Kidney (tissue), 14 donors: ENCODE results near the gene FAM83C. TPM values are rescaled to one million over a fixed set of nuclear protein-coding genes. Genes with fewer than 3 reads are reported as not detected.

ENCODE experiments used
- DNase-seq, 5 donors: peaks; one replicate each; pipeline ENCODE4 v3.0.0-alpha.2; 2013 to 2020
- FAIRE-seq: peaks from 2 replicates; lab custom pipeline; 2012; peaks lifted over from hg19 to GRCh38; lab: Jason Lieb, UNC
- H3K27ac ChIP-seq, 2 donors: one replicate each; pipeline ENCODE4 v1.7.0; 2013; ENCODE audit warnings: low read depth in 2 of 2, low read length in 2 of 2, inconsistent platforms in 1 of 2
- H3K27me3 ChIP-seq: one replicate; pipeline ENCODE4 v1.7.1; 2013; ENCODE audit warnings: low read length, inconsistent platforms; ENCODE audit not compliant: control insufficient read depth, insufficient read depth
- H3K36me3 ChIP-seq, 3 donors: one replicate each; pipeline versions ENCODE4 v1.7.0 to v1.7.1; 2013; ENCODE audit warnings: low read length in 3 of 3, control low read depth in 1 of 3, inconsistent platforms in 1 of 3; ENCODE audit not compliant: insufficient read depth in 3 of 3, control insufficient read depth in 2 of 3
- H3K4me1 ChIP-seq, 3 donors: one replicate each; pipeline versions ENCODE4 v1.7.0 to v1.7.1; 2013; ENCODE audit warnings: low read length in 3 of 3, inconsistent platforms in 1 of 3, low read depth in 1 of 3; ENCODE audit not compliant: control insufficient read depth in 2 of 3, insufficient read depth in 2 of 3
- H3K4me3 ChIP-seq, 3 donors: one replicate each; pipeline versions ENCODE4 v1.7.0 to v1.8.1; 2013; ENCODE audit warnings: low read length in 3 of 3, control low read depth in 1 of 3, inconsistent platforms in 1 of 3
- H3K9ac ChIP-seq, 3 donors: one replicate each; pipeline versions ENCODE4 v1.7.0 to v1.7.1; 2013; ENCODE audit warnings: low read length in 3 of 3, control low read depth in 1 of 3, inconsistent platforms in 1 of 3
- H3K9me3 ChIP-seq, 3 donors: one replicate each; pipeline versions ENCODE4 v1.7.0 to v1.7.1; 2013; ENCODE audit warnings: low read length in 3 of 3, control low read depth in 1 of 3, inconsistent platforms in 1 of 3; ENCODE audit not compliant: control insufficient read depth in 2 of 3, insufficient read depth in 1 of 3
- intact Hi-C: fragments of 100-400 bp; cut with DNase I; formaldehyde crosslinking; loops from one replicate; pipeline ENCODE4 v1.11.1; 2022
- polyA plus RNA-seq: library from polyadenylated mRNA; stranded (reverse); fragments of 350-450 nt; fragmentation: Illumina TruSeq; extraction: RNeasy Lipid Tissue Mini Kit (QIAGEN cat#74804); gene quantifications from one replicate; pipeline ENCODE4 v1.2.3, GENCODE V29; 2014; ENCODE audit warnings: low read depth, low replicate concordance; ENCODE audit not compliant: insufficient read depth
- total RNA-seq: library from RNA; stranded (reverse); fragmentation: NEBNext Ultra II Directional; extraction: Animal tissue kit (Norgen Biotek cat#: 25700); gene quantifications from one replicate; pipeline ENCODE4 v1.2.1, GENCODE V29; 2021
- TF ChIP-seq, protein P1 (sequence below): IDR thresholded peaks from 3 replicates; pipeline ENCODE4 v1.5.1; 2012; ENCODE audit warnings: mild to moderate bottlenecking, moderate library complexity, borderline replicate concordance; ENCODE audit not compliant: insufficient read depth; ENCODE audit errors: extremely low read depth
- donor health status: control.
- donor health status: control.
- donor health status: control.
- donor health status: control.
- donor health status: control.
- donor health status: DM: yes; HTN: yes; CAD: no.
- donor health status: Normal renal cell carcinoma (clear cell type).

The FAM83C gene
- total and polyA plus RNA-seq, 2 donors from 2014 or later: not detected

GRCh38 chr20:35328095-35328685, 36.0 kb upstream of the FAM83C start:
- intact Hi-C loops: no loop called here
- TF ChIP-seq, protein P1, sequence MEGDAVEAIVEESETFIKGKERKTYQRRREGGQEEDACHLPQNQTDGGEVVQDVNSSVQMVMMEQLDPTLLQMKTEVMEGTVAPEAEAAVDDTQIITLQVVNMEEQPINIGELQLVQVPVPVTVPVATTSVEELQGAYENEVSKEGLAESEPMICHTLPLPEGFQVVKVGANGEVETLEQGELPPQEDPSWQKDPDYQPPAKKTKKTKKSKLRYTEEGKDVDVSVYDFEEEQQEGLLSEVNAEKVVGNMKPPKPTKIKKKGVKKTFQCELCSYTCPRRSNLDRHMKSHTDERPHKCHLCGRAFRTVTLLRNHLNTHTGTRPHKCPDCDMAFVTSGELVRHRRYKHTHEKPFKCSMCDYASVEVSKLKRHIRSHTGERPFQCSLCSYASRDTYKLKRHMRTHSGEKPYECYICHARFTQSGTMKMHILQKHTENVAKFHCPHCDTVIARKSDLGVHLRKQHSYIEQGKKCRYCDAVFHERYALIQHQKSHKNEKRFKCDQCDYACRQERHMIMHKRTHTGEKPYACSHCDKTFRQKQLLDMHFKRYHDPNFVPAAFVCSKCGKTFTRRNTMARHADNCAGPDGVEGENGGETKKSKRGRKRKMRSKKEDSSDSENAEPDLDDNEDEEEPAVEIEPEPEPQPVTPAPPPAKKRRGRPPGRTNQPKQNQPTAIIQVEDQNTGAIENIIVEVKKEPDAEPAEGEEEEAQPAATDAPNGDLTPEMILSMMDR: no peak
- no peak for FAIRE-seq
- Histone ChIP-seq H3K27ac (no peak overlapping the region), H3K4me3 (no peak overlapping the region), H3K9ac (no peak overlapping the region), H3K27me3 (no peaks in the 10 kb centered on the region), H3K4me1 (peaks cover 0 to 10% (median 6%) of the 10 kb centered on the region in 3 donors), H3K9me3 (no peaks in the 10 kb centered on the region), H3K36me3 (no peaks in the 10 kb centered on the region)
- no peak for DNase-seq

DNA sequence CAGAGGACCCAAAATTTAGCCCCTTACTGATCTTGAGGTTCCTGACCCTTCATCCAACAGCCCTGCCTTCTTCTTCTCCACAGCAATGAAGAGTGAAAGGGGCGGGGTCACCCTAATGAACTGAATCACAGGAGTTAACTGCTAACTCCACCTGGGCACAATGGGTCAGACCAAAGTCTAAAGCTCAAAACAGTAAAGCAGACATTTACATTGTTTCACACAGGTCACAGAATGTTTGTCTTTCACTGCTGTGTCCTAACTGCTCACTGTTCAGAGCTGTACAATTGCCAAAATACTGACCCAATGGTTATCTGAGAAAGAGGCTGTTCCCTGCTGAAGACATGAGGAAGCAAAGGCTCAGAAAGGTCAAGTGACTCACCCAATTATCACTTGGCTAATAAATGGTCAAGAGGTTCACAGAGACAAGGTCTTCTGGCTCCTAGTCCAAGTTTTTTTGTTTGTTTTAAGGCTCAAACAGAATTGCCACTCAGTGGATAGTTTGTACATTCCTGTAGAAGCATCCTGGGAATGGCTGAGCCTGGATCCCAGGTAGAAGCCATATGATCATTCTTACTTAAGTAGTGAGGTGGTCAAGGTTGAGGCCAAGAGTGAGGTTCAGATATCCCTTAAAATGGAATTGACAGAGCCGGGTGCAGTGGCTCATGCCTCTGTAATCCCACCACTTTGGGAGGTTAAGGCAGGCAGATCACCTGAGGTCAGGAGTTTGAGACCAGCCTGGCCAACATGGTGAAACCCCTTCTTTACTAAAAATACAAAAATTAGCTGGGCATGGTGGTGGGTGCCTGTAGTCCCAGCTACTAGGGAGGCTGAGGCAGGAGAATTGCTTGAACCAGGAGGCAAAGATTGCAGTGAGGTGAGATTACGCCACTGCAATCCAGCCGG, 35.1 kb upstream of the FAM83C start:
- FAIRE-seq: no peak
- no peak overlapping the region for H3K27ac ChIP-seq
- no peaks in the 10 kb centered on the region for H3K27me3 ChIP-seq
- no peaks in the 10 kb centered on the region for H3K9me3 ChIP-seq
- no peaks in the 10 kb centered on the region for H3K36me3 ChIP-seq
- peaks cover 0 to 10% (median 6%) of the 10 kb centered on the region in 3 donors for H3K4me1 ChIP-seq
- DNase-seq: peak in 1 of 5 donors; percentile 30
- TF ChIP-seq, protein P1: no peak
- H3K4me3 ChIP-seq: no peak overlapping the region
- intact Hi-C loops: no loop called here
- H3K9ac ChIP-seq: no peak overlapping the region

DNA sequence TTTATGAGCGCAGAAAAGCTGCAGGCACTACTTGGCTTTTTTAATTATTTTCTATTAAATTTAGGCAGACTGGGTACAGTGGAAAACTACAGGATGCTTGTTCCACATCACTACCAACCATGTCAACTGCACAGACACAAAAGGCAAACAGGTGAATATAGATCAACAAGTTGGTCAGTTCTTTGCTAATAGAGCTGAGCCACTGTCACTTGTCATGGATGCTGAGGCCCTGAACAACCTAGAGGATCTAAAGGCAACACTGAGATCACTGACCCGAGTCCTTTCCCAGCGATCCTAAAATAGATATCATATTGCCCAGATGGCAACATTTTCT, 34.5 kb upstream of the FAM83C start:
- H3K27me3 ChIP-seq: no peaks in the 10 kb centered on the region
- H3K4me1 ChIP-seq: peaks cover 0 to 10% (median 6%) of the 10 kb centered on the region in 3 donors
- DNase-seq: no peak
- H3K9ac ChIP-seq: no peak overlapping the region
- H3K9me3 ChIP-seq: no peaks in the 10 kb centered on the region
- FAIRE-seq: no peak
- H3K27ac ChIP-seq: no peak overlapping the region
- H3K36me3 ChIP-seq: no peaks in the 10 kb centered on the region
- H3K4me3 ChIP-seq: no peak overlapping the region
- intact Hi-C loops: no loop called here
- TF ChIP-seq, protein P1: no peak
